ENCODE results near the gene USP6.

DNA sequence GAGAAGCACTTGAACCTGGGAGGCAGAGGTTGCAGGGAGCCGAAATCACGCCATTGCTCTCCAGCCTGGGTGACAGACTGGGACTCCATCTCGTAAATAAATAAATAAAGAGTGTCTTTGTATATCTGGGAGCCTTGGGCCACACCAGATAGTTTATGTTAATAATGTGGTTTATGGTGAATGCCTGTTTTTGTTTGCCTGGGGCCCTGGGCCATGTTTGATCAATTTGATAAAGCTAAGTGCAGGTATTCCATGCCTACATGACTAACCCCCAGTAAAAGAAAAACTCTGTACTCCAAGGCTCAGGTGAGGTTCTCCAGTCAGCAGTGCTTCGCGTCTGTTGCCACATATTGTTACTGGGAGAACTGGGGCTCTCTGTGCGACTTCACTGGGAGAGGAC is 103.7 kb downstream of the USP6 start:
- TF ChIP-seq, protein P1, sequence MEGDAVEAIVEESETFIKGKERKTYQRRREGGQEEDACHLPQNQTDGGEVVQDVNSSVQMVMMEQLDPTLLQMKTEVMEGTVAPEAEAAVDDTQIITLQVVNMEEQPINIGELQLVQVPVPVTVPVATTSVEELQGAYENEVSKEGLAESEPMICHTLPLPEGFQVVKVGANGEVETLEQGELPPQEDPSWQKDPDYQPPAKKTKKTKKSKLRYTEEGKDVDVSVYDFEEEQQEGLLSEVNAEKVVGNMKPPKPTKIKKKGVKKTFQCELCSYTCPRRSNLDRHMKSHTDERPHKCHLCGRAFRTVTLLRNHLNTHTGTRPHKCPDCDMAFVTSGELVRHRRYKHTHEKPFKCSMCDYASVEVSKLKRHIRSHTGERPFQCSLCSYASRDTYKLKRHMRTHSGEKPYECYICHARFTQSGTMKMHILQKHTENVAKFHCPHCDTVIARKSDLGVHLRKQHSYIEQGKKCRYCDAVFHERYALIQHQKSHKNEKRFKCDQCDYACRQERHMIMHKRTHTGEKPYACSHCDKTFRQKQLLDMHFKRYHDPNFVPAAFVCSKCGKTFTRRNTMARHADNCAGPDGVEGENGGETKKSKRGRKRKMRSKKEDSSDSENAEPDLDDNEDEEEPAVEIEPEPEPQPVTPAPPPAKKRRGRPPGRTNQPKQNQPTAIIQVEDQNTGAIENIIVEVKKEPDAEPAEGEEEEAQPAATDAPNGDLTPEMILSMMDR (IDR thresholded peaks at IDR 0.05), result no peak
- TF ChIP-seq POLR2A (IDR thresholded peaks at IDR 0.05), result no peak
